ENCODE results near the gene RPL36A.

RPL36A gene

GRCh38 chrX:101390664-101391525 lies at the start of gene RPL36A:
RPL36A (plus strand) TSS chrX:101391011; CDS start chrX:101391044, 33 bp downstream.
- DNase-seq (ENCODE audit: low read depth) = peak; percentile 61

DNA sequence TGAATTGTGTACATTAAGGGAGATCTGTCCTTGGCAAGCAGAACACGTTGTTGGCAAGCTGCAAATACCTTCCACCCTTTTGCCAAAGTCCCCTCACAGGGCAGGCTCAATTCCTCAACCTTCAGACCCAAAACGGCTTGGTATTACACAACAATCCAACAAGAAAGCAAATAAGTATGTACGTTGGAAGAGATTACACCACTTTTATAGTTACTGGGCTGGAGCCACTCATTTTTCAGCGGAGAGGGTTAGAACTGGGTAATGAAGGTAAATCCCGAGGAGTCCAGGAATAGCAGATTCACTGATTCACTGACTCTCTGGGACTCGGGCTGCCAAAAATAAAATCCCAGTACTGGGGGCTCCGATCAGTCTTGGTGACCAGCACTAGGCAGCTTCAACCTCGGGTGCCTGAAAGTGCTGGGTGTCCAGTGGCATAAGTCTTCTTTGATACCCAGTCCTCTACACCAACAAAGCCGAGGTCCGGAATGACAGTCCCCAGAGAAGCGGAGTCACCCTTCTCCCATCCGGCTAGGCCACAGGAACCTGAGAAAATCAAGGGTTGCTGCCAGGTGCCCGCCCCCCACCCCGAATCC lies 42.9 kb upstream of the RPL36A start:
- no peak for DNase-seq (ENCODE audit: low read depth)

DNA sequence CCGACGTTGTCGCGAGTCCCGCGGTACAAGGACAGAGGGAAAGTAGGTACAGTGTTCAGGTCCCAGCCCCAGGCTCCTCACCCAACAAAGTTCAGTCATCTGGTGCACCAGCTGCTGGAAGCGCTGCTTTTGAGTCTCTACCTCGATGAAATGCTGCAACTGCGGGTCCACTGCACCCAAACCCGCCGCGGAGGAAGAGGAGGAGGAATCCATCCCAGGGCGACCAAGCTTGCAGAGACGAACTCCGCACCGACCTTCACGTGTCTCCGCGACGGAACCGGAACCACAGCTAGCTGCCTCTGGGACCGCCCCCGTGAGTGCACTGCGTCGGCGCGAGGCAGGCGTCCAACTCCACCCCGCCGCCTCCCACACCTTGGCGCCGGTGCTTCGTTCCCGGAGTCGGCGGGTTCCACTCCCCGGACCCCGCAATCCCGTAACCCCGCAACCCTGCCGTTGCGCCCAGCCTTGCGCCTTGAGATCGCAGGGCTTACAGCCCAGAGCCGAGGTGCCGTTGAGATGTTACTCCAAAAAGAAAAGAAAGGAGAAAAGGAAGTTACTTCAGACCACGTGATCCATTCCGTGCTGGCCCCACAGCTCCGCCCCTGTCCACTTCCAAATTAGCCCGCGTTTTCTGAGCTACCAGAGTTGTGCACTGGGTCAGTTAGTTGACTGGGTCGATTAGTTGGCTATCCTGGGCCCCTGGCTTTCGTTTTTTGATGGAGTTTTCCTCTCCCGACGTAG lies 42.2 kb upstream of the RPL36A start, which contains the start of gene TIMM8A:
TIMM8A (minus strand) TSS at position 291 of the 741 bp plus-strand sequence; CDS start at position 213, 78 bp downstream.
- peak; percentile 55 for DNase-seq (ENCODE audit: low read depth)

GRCh38 chrX:101349193-101349562 lies 41.6 kb upstream of the RPL36A start:
- DNase-seq (ENCODE audit: low read depth) = no peak

- DNase-seq (ENCODE audit: low read depth) = no peak
Observed at GRCh38 chrX:101357166-101357795, 33.5 kb upstream of the RPL36A start.

DNA sequence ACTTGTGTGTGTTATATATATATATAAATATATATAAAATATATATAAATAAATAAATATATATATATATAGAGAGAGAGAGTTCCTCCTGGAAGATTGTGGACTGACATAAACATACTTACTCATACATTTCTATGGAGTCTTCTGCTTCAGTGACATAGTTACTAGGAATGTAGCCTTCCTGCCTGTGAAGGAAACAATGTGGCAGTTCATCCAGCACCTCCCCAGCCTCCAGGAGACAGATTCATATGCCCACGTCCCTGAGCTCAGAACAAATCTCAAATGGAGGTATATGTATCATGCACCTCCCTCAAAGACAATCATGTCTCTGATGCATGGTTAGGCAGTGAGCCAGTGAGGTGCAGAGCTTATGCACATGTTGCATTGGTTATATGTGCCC lies 30.8 kb upstream of the RPL36A start:
- no peak for DNase-seq (ENCODE audit: low read depth)

- no peak for DNase-seq (ENCODE audit: low read depth)
Observed at GRCh38 chrX:101360390-101360789, 30.4 kb upstream of the RPL36A start.

DNA sequence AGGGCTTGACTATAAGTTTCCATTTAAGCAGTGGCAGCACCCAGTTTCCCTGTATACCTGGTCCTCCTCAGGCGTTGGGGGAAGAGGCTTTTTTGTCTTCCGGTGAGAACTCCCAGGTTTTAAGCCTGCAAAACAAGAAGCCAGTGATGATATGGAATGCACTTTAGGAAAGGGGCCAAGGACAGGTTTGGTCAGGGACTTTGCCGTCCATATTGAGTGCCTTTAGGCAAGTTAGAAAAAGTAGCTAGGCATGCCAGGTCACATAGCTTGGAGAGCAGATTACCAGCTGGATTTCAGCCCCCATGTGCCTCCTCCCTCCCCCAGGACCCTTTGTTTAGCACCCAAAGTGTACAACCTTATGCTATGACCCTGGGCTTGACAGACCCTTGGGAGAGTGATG lies 28.7 kb upstream of the RPL36A start:
- no peak for DNase-seq (ENCODE audit: low read depth)

GRCh38 chrX:101362757-101363156 lies 28.1 kb upstream of the RPL36A start:
- DNase-seq (ENCODE audit: low read depth) = no peak

- no peak for DNase-seq (ENCODE audit: low read depth)
Observed at GRCh38 chrX:101365301-101365795, 25.5 kb upstream of the RPL36A start.

DNA sequence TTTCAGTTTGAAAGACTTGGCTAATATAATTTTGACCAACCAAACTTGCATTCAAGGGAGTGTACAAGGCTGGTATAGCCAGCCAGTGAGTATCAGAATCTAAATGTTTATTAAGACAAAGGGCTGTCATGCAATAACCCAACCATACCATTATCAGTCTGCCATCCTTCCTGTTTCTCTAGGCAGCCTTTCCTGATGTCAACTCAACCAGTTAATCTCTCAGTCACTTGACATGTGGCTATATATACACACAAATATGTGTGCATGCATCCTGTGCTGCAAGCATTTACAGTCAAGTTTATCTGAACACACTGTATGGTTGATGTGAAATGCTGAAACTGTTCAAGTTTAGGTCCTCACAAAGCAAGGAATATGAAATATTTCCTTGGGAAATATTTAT lies 22.0 kb upstream of the RPL36A start:
- DNase-seq (ENCODE audit: low read depth) = no peak

DNA sequence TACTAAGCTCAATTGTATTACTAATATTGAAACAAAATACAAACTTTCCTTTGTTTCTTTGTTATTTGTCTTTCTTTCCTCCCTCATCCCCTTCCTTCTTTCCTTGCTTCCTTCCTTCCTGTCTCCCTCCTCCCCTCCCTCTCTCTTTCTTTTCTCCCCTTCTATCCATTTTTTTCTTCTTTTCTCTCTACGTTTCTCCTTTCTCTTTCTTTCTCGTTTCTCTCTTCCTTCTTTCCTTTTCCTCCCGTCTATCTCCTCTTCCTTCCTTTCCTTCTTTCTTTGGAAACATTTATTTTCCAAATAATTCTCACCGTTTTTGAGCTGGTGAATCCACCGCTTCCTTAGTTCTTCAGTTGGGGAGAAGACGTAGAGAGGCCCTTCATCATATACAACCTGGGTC lies 21.1 kb upstream of the RPL36A start:
- DNase-seq (ENCODE audit: low read depth) = no peak

GRCh38 chrX:101370888-101371504 lies 19.8 kb upstream of the RPL36A start:
- DNase-seq (ENCODE audit: low read depth) = no peak

DNA sequence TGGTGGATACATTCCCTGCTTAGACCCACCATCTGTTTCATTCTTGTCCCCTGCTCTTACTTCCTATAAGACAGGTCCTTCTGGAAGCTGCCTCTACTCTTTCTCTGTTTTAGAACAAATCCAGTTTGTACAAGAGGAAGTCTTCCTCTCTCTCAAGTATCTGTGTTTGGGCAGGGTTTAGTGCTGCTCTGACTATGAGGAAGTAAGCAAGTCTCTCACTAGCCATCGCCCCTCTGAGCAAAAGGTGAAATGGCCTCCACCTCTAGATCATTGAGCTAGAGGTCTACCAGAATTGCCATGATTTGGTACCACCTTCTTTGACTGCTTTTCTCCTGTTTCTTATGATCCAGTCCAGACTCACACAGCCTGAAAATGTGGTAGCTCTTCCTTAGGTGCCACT lies 13.3 kb upstream of the RPL36A start:
- no peak for DNase-seq (ENCODE audit: low read depth)

DNA sequence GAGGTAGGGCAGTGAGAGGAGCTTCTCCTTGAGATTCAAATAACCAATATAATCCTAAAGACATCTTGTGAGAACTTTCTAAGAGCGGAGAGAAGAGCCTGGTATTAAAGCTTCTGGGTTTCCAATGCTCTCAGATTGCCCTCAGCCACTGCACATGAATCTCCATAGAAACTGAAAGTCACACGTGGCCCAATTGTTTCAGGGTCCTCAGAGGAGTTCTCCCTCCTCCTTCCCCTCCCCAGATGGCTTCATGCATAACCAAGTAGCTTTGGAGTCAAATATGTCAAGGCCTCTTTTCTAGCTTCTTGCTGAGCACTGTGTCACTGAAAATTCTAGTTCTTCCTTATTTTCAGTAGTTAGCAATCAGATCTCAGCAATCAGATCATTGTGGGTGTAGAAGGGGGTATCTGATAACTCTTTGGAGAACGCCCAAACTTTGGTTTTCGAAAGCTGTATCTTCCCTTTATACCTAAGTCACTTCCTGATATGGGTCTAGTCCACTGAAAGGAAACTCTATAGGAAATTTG lies 7.1 kb upstream of the RPL36A start:
- no peak for DNase-seq (ENCODE audit: low read depth)

GRCh38 chrX:101385026-101385684 lies 5.7 kb upstream of the RPL36A start:
- DNase-seq (ENCODE audit: low read depth) = no peak

GRCh38 chrX:101385795-101386541 lies 4.8 kb upstream of the RPL36A start, which contains the start of gene BTK:
BTK (minus strand) TSS chrX:101386191; CDS start chrX:101375284, 10,907 bp downstream.
- DNase-seq (ENCODE audit: low read depth) = no peak

- DNase-seq (ENCODE audit: low read depth) = no peak
Observed at GRCh38 chrX:101386542-101386885, 4.3 kb upstream of the RPL36A start.

- no peak for DNase-seq (ENCODE audit: low read depth)
Observed at GRCh38 chrX:101388604-101389003, 2.2 kb upstream of the RPL36A start.

DNA sequence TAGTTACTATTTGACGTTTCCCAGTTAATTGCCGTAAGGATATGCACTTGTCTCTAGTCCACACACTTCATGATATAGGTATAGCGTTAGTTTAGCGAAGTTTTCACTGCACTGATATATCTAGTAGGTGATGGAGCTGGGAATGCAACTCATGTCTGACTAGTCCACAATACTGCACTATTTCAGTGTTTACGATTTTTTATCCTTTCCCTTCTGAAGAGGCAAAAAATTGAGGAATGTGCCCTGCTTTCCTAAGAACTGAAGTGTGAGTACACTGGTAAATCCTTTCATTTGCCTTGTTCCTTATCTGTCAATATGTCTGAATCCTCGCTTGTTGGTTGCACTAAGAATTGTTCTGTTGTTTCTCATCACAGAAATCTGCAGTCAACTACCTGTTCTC lies 1.0 kb downstream of the RPL36A start:
- no peak for DNase-seq (ENCODE audit: low read depth)

Measured in stimulated activated CD8-positive, alpha-beta memory T cell treated with anti-CD3 and anti-CD28 coated beads, Interleukin-7, amount 100 ng/mL, for 24 hours (primary cell).